Ishikawa (cell line): ENCODE measurements around the gene SURF6.

Experiments used
- CEBPB ChIP-seq: IDR thresholded peaks from 2 replicates; pipeline ENCODE4 v1.6.1; 2012
- CREB1 ChIP-seq: IDR thresholded peaks from 2 replicates; pipeline ENCODE4 v1.6.1; 2012; ENCODE audit warnings: low read depth
- EGR1 ChIP-seq: IDR thresholded peaks from 2 replicates; pipeline ENCODE4 v1.6.1; 2012
- EP300 ChIP-seq: IDR thresholded peaks from 2 replicates; pipeline ENCODE4 v1.6.1; 2012; ENCODE audit warnings: borderline replicate concordance
- FOXM1 ChIP-seq: IDR thresholded peaks from 2 replicates; pipeline ENCODE4 v1.6.1; 2012; ENCODE audit warnings: low read depth, borderline replicate concordance
- NFIC ChIP-seq: IDR thresholded peaks from 2 replicates; pipeline ENCODE4 v1.6.1; 2012
- RAD21 ChIP-seq: IDR thresholded peaks from 2 replicates; pipeline ENCODE4 v1.6.1; 2012; ENCODE audit warnings: low read depth
- REST ChIP-seq: IDR thresholded peaks from 2 replicates; pipeline ENCODE4 v1.6.1; 2012; ENCODE audit warnings: low read depth, mild to moderate bottlenecking
- TAF1 ChIP-seq: IDR thresholded peaks from 2 replicates; pipeline ENCODE4 v1.6.1; 2012; ENCODE audit warnings: low read depth, mild to moderate bottlenecking
- TCF12 ChIP-seq: IDR thresholded peaks from 2 replicates; pipeline ENCODE4 v1.6.1; 2012; ENCODE audit warnings: low read depth
- TEAD4 ChIP-seq: IDR thresholded peaks from 2 replicates; pipeline ENCODE4 v1.6.1; 2012
- YY1 ChIP-seq: IDR thresholded peaks from 2 replicates; pipeline ENCODE4 v1.6.1; 2012; ENCODE audit warnings: low read depth
- ZBTB7A ChIP-seq: IDR thresholded peaks from 2 replicates; pipeline ENCODE4 v1.6.1; 2012; ENCODE audit warnings: low read depth
- TF ChIP-seq, protein P1 (sequence below): IDR thresholded peaks from 2 replicates; pipeline ENCODE4 v1.6.1; 2012
- TF ChIP-seq, protein P2 (sequence below): IDR thresholded peaks from 2 replicates; pipeline ENCODE4 v1.6.1; 2012

SURF6 gene

DNA sequence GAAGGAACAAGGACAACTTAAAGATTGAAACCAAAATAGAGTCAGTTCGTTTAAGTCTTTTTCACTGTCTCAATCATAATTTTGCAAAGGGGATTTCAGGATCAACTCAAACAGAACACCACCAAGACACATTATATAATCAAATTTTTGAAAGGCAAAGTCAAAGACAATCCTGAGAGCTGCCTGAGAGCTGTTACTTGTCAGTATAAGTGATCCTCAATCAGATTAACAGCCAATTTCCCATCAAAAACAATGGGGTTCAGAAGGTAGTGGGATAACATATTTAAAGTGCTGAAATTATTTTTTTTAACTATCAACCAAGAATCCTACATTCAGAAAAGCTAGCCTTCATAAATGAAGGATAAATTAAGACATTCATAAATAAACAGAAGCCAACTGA is 41.7 kb downstream of the SURF6 start:
- TF ChIP-seq CEBPB (no peak), TAF1 (no peak)
- TF ChIP-seq, protein P1, sequence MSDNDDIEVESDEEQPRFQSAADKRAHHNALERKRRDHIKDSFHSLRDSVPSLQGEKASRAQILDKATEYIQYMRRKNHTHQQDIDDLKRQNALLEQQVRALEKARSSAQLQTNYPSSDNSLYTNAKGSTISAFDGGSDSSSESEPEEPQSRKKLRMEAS = no peak

DNA sequence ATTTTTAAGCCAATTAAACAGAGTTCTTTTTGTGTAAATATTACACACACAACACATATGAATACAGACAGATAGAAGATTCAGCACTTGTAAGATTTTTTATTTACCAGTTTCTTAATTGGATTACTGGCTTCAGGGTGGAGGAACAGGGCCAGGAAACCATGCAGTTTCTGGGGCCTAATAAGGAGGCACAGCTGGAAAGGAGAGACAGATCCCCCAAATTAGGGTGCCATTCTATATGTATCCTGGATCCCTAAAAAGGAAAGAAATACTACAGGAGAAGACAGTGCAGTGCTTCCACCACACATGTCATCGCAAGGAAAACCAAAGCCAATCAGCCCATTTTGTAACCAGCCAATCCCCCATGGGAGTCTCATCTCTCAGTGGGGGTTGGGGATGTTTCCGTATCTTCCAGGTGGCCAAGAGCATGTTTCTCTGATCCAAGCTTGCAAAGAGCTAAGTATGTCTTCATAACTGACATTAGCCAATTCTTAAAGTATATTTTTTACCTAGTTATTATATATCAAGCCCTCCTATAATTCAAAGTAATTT is 45.2 kb downstream of the SURF6 start:
- TF ChIP-seq EGR1 = no peak

- no peak for TF ChIP-seq REST
- no peak for TF ChIP-seq ZBTB7A
- no peak for TF ChIP-seq YY1
- no peak for TF ChIP-seq RAD21
- no peak for TF ChIP-seq CREB1
- no peak for TF ChIP-seq TCF12
- no peak for TF ChIP-seq TEAD4
- TF ChIP-seq EP300 = no peak
- no peak for TF ChIP-seq CEBPB
These were observed 49.5 kb downstream of the SURF6 start for GRCh38 chr9:133286523-133286922.

DNA sequence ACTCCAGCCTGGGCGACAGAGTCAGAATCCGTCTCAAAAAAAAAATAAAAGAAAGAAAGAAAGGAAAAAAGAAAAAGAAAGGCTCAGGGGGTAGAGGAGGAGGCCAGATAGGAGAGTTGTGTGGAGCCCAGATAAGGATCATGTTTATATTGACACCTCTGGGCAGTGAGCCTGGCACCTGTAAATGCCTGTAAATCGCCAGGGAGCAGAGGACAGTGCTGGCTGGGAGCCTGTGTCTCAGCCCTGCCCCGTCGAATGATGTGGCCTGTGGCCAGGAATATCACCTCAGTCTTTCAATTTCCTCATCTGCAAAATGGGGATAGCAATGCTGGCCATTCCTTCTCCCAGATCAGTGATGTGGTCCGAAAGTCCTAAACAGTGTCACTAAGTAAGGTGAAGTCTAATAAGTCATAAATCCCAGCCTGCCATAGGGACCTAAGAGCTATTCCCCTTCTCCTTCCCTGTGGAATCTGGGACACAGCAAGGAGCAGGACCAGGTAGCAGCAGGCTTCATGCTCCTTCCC is 50.7 kb downstream of the SURF6 start:
- TF ChIP-seq TCF12 = no peak
- no peak for TF ChIP-seq TAF1
- no peak for TF ChIP-seq EP300
- TF ChIP-seq ZBTB7A = no peak

DNA sequence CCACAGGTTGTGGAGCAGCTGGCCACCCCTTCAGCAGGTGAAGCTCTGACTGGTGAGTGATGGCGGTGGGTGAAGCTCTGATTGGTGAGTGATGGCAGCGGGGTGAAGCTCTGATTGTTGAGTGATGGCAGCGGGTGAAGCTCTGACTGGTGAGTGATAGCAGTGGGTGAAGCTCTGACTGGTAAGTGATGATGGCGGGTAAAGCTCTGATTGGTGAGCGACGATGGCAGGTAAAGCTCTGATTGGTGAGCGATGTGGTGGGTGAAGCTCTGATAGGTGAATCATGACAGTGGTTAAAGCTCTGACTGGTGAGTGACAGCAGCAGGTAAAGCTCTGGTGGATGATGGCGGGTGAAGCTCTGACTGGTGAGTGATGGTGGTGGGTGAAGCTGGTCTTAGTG is 51.6 kb downstream of the SURF6 start:
- TF ChIP-seq RAD21 = no peak
- no peak for TF ChIP-seq REST
- TF ChIP-seq, protein P2, sequence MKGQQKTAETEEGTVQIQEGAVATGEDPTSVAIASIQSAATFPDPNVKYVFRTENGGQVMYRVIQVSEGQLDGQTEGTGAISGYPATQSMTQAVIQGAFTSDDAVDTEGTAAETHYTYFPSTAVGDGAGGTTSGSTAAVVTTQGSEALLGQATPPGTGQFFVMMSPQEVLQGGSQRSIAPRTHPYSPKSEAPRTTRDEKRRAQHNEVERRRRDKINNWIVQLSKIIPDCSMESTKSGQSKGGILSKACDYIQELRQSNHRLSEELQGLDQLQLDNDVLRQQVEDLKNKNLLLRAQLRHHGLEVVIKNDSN = no peak
- no peak for TF ChIP-seq ZBTB7A
- no peak for TF ChIP-seq NFIC
- no peak for TF ChIP-seq CEBPB
- TF ChIP-seq EGR1 = no peak
- no peak for TF ChIP-seq CREB1
- TF ChIP-seq TCF12 = no peak
- TF ChIP-seq, protein P1 = no peak
- TF ChIP-seq TAF1 = no peak
- TF ChIP-seq FOXM1 = no peak
- TF ChIP-seq EP300 = no peak
- no peak for TF ChIP-seq YY1
- TF ChIP-seq TEAD4 = no peak

DNA sequence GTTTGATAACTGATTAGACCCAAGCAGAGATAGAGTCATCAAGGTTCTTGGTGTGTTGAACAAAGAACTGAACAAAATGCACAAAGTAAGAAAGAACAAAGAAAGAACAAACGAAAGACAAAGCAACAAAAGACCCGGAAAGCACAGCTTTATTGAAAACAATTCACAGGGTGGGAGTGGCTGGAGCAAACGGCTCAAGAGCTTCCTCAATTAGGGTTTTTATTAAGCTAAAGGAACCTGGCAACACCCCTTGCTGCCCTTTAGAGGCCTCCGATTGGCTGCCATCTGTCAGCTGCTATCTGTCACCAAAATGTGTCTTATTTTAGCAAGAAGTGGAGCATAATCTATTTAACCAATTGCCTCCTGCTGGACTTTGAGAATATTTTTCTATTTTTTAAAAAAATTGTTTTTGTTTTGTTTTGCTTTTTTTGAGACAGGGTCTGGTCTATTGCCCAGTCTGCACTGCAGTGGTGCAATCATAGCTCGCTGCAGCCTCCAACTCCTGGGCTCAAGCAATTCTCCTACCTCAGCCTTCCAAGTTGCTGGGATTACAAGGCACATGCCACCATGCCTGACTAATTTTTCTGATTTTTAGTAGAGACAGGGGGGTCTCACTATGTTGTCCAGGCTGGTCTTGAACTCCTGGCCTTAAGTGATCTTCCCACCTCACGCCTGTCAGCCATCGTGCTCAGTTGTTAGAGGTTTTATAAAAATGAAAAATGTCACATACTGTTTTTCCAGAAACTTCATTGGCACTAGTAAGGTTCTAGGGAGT is 53.3 kb downstream of the SURF6 start:
- no peak for TF ChIP-seq EGR1
- no peak for TF ChIP-seq NFIC
- TF ChIP-seq, protein P1 = no peak
- TF ChIP-seq, protein P2 = no peak
- no peak for TF ChIP-seq EP300
- no peak for TF ChIP-seq CREB1
- TF ChIP-seq TEAD4 = no peak
- TF ChIP-seq ZBTB7A = no peak
- no peak for TF ChIP-seq TCF12
- no peak for TF ChIP-seq CEBPB
- no peak for TF ChIP-seq YY1

GRCh38 chr9:133280392-133280791 is 55.6 kb downstream of the SURF6 start:
- TF ChIP-seq, protein P2 = no peak
- TF ChIP-seq REST (no peak), TEAD4 (no peak), EP300 (no peak), YY1 (no peak), TAF1 (no peak), FOXM1 (no peak), CEBPB (no peak), EGR1 (no peak), RAD21 (no peak), CREB1 (no peak), NFIC (no peak), ZBTB7A (no peak), TCF12 (no peak)
- TF ChIP-seq, protein P1 = no peak
